Mesodermal cell (in vitro differentiated cells): ENCODE data around the gene PYM1.

ENCODE experiments used
- H3K27ac ChIP-seq: 2 replicates; pipeline ENCODE4 v1.7.0; 2013; ENCODE audit warnings: mild to moderate bottlenecking, low read depth, low read length, moderate library complexity; ENCODE audit not compliant: severe bottlenecking
- H3K36me3 ChIP-seq: 2 replicates; pipeline ENCODE4 v1.7.1; 2013; ENCODE audit warnings: mild to moderate bottlenecking, low read length, moderate library complexity; ENCODE audit not compliant: control insufficient read depth, insufficient read depth
- H3K4me1 ChIP-seq: one replicate; pipeline ENCODE4 v1.7.1; 2013; ENCODE audit warnings: mild to moderate bottlenecking, low read length; ENCODE audit not compliant: insufficient read depth, control insufficient read depth, poor library complexity, severe bottlenecking
- H3K4me3 ChIP-seq: 2 replicates; pipeline ENCODE4 v1.7.0; 2013; ENCODE audit warnings: low read length, control low read depth, mild to moderate bottlenecking; ENCODE audit not compliant: insufficient read depth, poor library complexity, severe bottlenecking; ENCODE audit errors: extremely low read depth
- H3K9me3 ChIP-seq: 2 replicates; pipeline ENCODE4 v1.7.1; 2013; ENCODE audit warnings: mild to moderate bottlenecking, low read length, moderate library complexity; ENCODE audit not compliant: control insufficient read depth
- WGBS, 2 experiments: methylation state at CpG; one replicate each; pipeline ENCODE4 v1.1.5; 2013; ENCODE audit warnings: missing lambda C conversion rate in 2 of 2; ENCODE audit not compliant: insufficient coverage in 2 of 2; 5-methylcytosine and 5-hydroxymethylcytosine counted together

Gene PYM1

GRCh38 chr12:55965941-55966407 is 38.3 kb upstream of the PYM1 start, which contains the start of gene PMEL:
Gene PMEL (minus strand): TSS chr12:55966042. CDS start chr12:55966011, 31 bp downstream.
- Histone ChIP-seq H3K36me3 (peaks cover 32% of the 10 kb centered on the region), H3K9me3 (no peaks in the 10 kb centered on the region), H3K4me1 (peaks cover 16% of the 10 kb centered on the region), H3K27ac (peak within 1 kb of the TSS; percentile 80), H3K4me3 (peak within 1 kb of the TSS; percentile 91)
- WGBS, 2 experiments = 9 to 50% methylated on average over 1 of the region's 4 CpGs

GRCh38 chr12:55965240-55965639 is 37.5 kb upstream of the PYM1 start:
- Histone ChIP-seq H3K4me1 (peaks cover 16% of the 10 kb centered on the region), H3K27ac (peak overlapping the region; percentile 80), H3K4me3 (no peak overlapping the region), H3K9me3 (no peaks in the 10 kb centered on the region), H3K36me3 (peaks cover 25% of the 10 kb centered on the region)
- WGBS, 2 experiments = 33 to 50% methylated on average over 3 of the region's 5 CpGs

- WGBS, 2 experiments = 83 to 91% methylated on average over 2 of the region's 2 CpGs
- Histone ChIP-seq H3K9me3 (no peaks in the 10 kb centered on the region), H3K4me1 (peaks cover 16% of the 10 kb centered on the region), H3K36me3 (peaks cover 10% of the 10 kb centered on the region), H3K27ac (no peak overlapping the region), H3K4me3 (no peak overlapping the region)
Measured at GRCh38 chr12:55963760-55964159, 36.1 kb upstream of the PYM1 start.

- Histone ChIP-seq H3K4me1 (peaks cover 10% of the 10 kb centered on the region), H3K4me3 (no peak overlapping the region), H3K36me3 (peaks cover 20% of the 10 kb centered on the region), H3K9me3 (no peaks in the 10 kb centered on the region), H3K27ac (no peak overlapping the region)
- WGBS, 2 experiments = 94 to 100% methylated on average over 5 of the region's 5 CpGs
Measured at GRCh38 chr12:55957106-55957859, 29.6 kb upstream of the PYM1 start.

GRCh38 chr12:55955800-55956508 is 28.3 kb upstream of the PYM1 start:
- Histone ChIP-seq H3K4me1 (peaks cover 10% of the 10 kb centered on the region), H3K36me3 (peaks cover 33% of the 10 kb centered on the region), H3K9me3 (no peaks in the 10 kb centered on the region), H3K4me3 (no peak overlapping the region), H3K27ac (no peak overlapping the region)
- WGBS, 2 experiments = 95 to 97% methylated on average over 4 to 5 of the region's 6 CpGs

- 50 to 96% methylated on average over 1 to 3 of the region's 4 CpGs for WGBS, 2 experiments
- no peak overlapping the region for H3K4me3 ChIP-seq
Measured at GRCh38 chr12:55955344-55955743, 27.6 kb upstream of the PYM1 start.

GRCh38 chr12:55946553-55946952 is 18.9 kb upstream of the PYM1 start:
- Histone ChIP-seq H3K9me3 (no peaks in the 10 kb centered on the region), H3K27ac (no peak overlapping the region), H3K36me3 (peaks cover 46% of the 10 kb centered on the region), H3K4me3 (no peak overlapping the region), H3K4me1 (no peaks in the 10 kb centered on the region)
- WGBS, 2 experiments = 93 to 100% methylated on average over 2 of the region's 6 CpGs

More at GRCh38 chr12:55955344-55955743, 27.6 kb upstream of the PYM1 start:
- Histone ChIP-seq H3K9me3 (no peaks in the 10 kb centered on the region), H3K36me3 (peaks cover 35% of the 10 kb centered on the region), H3K27ac (no peak overlapping the region), H3K4me1 (peaks cover 10% of the 10 kb centered on the region)

- no peaks in the 10 kb centered on the region for H3K4me1 ChIP-seq
- 88 to 100% methylated on average over 1 of the region's 1 CpG for WGBS, 2 experiments
- H3K36me3 ChIP-seq = peaks cover 67% of the 10 kb centered on the region
- H3K4me3 ChIP-seq = no peak overlapping the region
- no peak overlapping the region for H3K27ac ChIP-seq
- H3K9me3 ChIP-seq = no peaks in the 10 kb centered on the region
Measured at GRCh38 chr12:55942577-55943136, 15.0 kb upstream of the PYM1 start.

- Histone ChIP-seq H3K4me1 (no peaks in the 10 kb centered on the region), H3K27ac (no peak overlapping the region), H3K9me3 (no peaks in the 10 kb centered on the region), H3K4me3 (no peak overlapping the region), H3K36me3 (peaks cover 67% of the 10 kb centered on the region)
- 92 to 96% methylated on average over 3 of the region's 4 CpGs for WGBS, 2 experiments
Measured at GRCh38 chr12:55942055-55942454, 14.4 kb upstream of the PYM1 start.

GRCh38 chr12:55940065-55940732 is 12.5 kb upstream of the PYM1 start:
- Histone ChIP-seq H3K9me3 (no peaks in the 10 kb centered on the region), H3K4me3 (no peak overlapping the region), H3K4me1 (peaks cover 7% of the 10 kb centered on the region), H3K27ac (no peak overlapping the region), H3K36me3 (peaks cover 59% of the 10 kb centered on the region)
- whole genome bisulfite sequencing, 2 experiments = 25 to 32% methylated on average over 13 to 18 of the region's 18 CpGs
